ENCODE results near the gene RUSC1.

Gene RUSC1

DNA sequence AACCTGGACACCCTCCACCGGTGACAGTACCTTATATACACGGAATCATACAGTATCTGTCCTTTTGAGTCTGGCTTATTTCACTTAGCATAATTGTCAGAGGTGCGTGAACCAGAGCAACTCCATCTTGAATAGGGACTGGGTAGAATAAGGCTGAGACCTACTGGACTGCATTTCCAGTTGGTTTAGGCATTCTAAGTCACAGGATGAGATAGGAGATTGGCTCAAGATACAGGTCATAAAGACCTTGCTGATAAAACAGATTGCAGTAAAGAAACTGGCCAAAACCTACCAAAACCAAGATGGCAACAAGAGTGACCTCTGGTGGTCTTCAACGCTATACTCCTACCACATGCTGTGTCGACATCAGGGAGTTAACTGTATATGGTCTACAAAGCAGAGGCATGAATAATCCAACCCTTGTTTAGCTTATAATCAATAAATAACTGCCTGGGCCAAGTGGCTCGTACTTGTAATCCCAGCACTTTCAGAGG is 13.4 kb upstream of the RUSC1 start:
- DNase-seq (ENCODE audit: low read depth) = peak; percentile 33
- TF ChIP-seq, protein P1, sequence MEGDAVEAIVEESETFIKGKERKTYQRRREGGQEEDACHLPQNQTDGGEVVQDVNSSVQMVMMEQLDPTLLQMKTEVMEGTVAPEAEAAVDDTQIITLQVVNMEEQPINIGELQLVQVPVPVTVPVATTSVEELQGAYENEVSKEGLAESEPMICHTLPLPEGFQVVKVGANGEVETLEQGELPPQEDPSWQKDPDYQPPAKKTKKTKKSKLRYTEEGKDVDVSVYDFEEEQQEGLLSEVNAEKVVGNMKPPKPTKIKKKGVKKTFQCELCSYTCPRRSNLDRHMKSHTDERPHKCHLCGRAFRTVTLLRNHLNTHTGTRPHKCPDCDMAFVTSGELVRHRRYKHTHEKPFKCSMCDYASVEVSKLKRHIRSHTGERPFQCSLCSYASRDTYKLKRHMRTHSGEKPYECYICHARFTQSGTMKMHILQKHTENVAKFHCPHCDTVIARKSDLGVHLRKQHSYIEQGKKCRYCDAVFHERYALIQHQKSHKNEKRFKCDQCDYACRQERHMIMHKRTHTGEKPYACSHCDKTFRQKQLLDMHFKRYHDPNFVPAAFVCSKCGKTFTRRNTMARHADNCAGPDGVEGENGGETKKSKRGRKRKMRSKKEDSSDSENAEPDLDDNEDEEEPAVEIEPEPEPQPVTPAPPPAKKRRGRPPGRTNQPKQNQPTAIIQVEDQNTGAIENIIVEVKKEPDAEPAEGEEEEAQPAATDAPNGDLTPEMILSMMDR (IDR thresholded peaks at IDR 0.05; ENCODE audit: insufficient read depth, low read depth, low read length, missing control alignments) = peak; percentile 17
- H3K4me3 ChIP-seq (ENCODE audit: low read length) = no peak overlapping the region

- peak within 1 kb of the TSS; percentile 98 for H3K4me3 ChIP-seq (ENCODE audit: low read length)
- TF ChIP-seq, protein P1 (IDR thresholded peaks at IDR 0.05; ENCODE audit: insufficient read depth, low read depth, low read length, missing control alignments) = no peak
- DNase-seq (ENCODE audit: low read depth) = peak; percentile 100
Measured at GRCh38 chr1:155308493-155309422, 11.9 kb upstream of the RUSC1 start, which contains the start of gene FDPS. Gene FDPS, plus strand, starts transcription at chr1:155308866. Its CDS starts 924 bp downstream, at chr1:155309790.

DNA sequence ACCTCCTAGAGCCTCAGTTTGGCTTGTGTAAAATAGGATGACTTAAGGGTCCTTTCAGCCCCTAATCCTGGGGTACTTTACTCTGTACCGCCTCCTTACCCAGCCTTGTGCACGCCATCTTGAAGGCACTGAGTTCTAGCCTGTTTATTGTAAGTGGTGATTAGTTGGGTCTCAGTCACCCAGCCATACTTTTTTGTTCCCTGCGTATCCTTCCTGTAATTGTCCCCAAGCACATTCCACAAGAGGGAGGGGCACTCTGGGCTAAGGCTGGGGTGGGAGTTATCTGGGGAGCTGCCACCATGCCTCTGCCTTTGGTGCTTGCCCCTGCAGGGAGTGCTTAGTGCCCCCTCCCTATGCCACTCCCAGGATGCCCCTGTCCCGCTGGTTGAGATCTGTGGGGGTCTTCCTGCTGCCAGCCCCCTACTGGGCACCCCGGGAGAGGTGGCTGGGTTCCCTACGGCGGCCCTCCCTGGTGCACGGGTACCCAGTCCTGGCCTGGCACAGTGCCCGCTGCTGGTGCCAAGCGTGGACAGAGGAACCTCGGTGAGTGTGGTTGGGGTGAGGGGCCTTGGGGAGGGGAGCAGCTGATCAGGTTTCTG is 11.2 kb upstream of the RUSC1 start:
- TF ChIP-seq, protein P1 (IDR thresholded peaks at IDR 0.05; ENCODE audit: insufficient read depth, low read depth, low read length, missing control alignments) = peak; percentile 5
- peak; percentile 21 for DNase-seq (ENCODE audit: low read depth)
- H3K4me3 ChIP-seq (ENCODE audit: low read length) = peak overlapping the region; percentile 98

- DNase-seq (ENCODE audit: low read depth) = peak; percentile 47
- no peak overlapping the region for H3K4me3 ChIP-seq (ENCODE audit: low read length)
- TF ChIP-seq, protein P1 (IDR thresholded peaks at IDR 0.05; ENCODE audit: insufficient read depth, low read depth, low read length, missing control alignments) = no peak
Measured at GRCh38 chr1:155313261-155313660, 7.4 kb upstream of the RUSC1 start.

- no peak overlapping the region for H3K4me3 ChIP-seq (ENCODE audit: low read length)
- DNase-seq (ENCODE audit: low read depth) = no peak
Measured at GRCh38 chr1:155316922-155317321, 3.8 kb upstream of the RUSC1 start.

DNA sequence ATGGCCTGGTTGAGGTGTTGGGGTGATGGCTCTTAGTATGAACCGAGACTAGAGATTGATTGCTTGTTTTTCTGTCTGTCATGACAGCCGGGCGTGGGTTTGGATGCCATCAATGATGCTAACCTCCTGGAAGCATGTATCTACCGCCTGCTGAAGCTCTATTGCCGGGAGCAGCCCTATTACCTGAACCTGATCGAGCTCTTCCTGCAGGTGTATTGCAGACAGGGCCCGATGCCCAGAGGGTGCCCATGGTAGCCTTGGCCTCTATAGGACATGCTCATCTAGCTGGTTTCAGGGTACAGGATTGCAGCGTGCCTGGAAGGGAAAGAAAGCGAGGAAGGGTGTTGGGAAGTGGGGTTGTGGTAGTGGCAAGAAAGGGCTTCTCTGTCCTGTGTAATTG is 2.6 kb upstream of the RUSC1 start:
- H3K4me3 ChIP-seq (ENCODE audit: low read length) = no peak overlapping the region
- no peak for DNase-seq (ENCODE audit: low read depth)
- TF ChIP-seq, protein P1 (IDR thresholded peaks at IDR 0.05; ENCODE audit: insufficient read depth, low read depth, low read length, missing control alignments) = no peak

More at GRCh38 chr1:155316922-155317321, 3.8 kb upstream of the RUSC1 start:
- TF ChIP-seq, protein P1 (IDR thresholded peaks at IDR 0.05; ENCODE audit: insufficient read depth, low read depth, low read length, missing control alignments) = no peak
